Mesenchymal stem cell (in vitro differentiated cells and primary cell): Measurements from ENCODE around the gene NUDCD3.

Source experiments
- DNase-seq: peaks from one replicate; pipeline ENCODE4 v3.0.0-alpha.2; 2013
- H2AFZ ChIP-seq: one replicate; pipeline ENCODE4 v1.6.1; 2013; ENCODE audit warnings: low read depth, mild to moderate bottlenecking, control low read depth, inconsistent platforms, low read length, moderate library complexity
- H2AK5ac ChIP-seq: 2 replicates; pipeline ENCODE4 v1.6.1; 2013; ENCODE audit warnings: low read length, moderate library complexity, mild to moderate bottlenecking, inconsistent platforms; ENCODE audit not compliant: severe bottlenecking
- H2BK120ac ChIP-seq: one replicate; pipeline ENCODE4 v1.6.1; 2013; ENCODE audit warnings: low read depth, mild to moderate bottlenecking, inconsistent platforms, low read length, moderate library complexity
- H2BK12ac ChIP-seq, 2 experiments: one replicate each; pipeline ENCODE4 v1.6.1; 2013; ENCODE audit warnings: inconsistent platforms in 2 of 2, low read length in 2 of 2, mild to moderate bottlenecking in 2 of 2, moderate library complexity in 2 of 2, control low read depth in 1 of 2
- H2BK15ac ChIP-seq: one replicate; pipeline ENCODE4 v1.6.1; 2013; ENCODE audit warnings: mild to moderate bottlenecking, low read depth, inconsistent platforms; ENCODE audit not compliant: poor library complexity, severe bottlenecking
- H2BK5ac ChIP-seq: 2 replicates; pipeline ENCODE4 v1.6.1; 2013; ENCODE audit warnings: low read depth, mild to moderate bottlenecking, low read length, control low read depth, inconsistent platforms; ENCODE audit not compliant: poor library complexity, severe bottlenecking
- H3K14ac ChIP-seq, 2 experiments: one replicate each; pipeline ENCODE4 v1.6.1; 2013; ENCODE audit warnings: inconsistent platforms in 2 of 2, low read length in 2 of 2, control low read depth in 1 of 2, mild to moderate bottlenecking in 1 of 2, moderate library complexity in 1 of 2
- H3K18ac ChIP-seq, 2 experiments: one replicate each; pipeline ENCODE4 v1.6.1; 2013; ENCODE audit warnings: inconsistent platforms in 2 of 2, low read length in 2 of 2, control low read depth in 1 of 2, low read depth in 1 of 2, mild to moderate bottlenecking in 1 of 2
- H3K23ac ChIP-seq, 2 experiments: one replicate each; pipeline ENCODE4 v1.6.1; 2013; ENCODE audit warnings: inconsistent platforms in 2 of 2, low read length in 2 of 2, mild to moderate bottlenecking in 2 of 2, moderate library complexity in 2 of 2, control low read depth in 1 of 2
- H3K27ac ChIP-seq: 2 replicates; pipeline ENCODE4 v1.5.1; 2013; ENCODE audit warnings: mild to moderate bottlenecking, moderate library complexity, low read length, control low read depth, inconsistent platforms; ENCODE audit not compliant: poor library complexity, severe bottlenecking
- H3K27me3 ChIP-seq, 2 experiments: 2 replicates each; pipeline versions ENCODE4 v1.6.1 to v1.7.0; 2013; ENCODE audit warnings: low read length in 2 of 2, mild to moderate bottlenecking in 2 of 2, moderate library complexity in 2 of 2, control low read depth in 1 of 2, inconsistent platforms in 1 of 2; ENCODE audit not compliant: control insufficient read depth in 1 of 2, insufficient read depth in 1 of 2
- H3K36me3 ChIP-seq, 2 experiments: 2 replicates each; pipeline versions ENCODE4 v1.6.1 to v1.7.0; 2013; ENCODE audit warnings: low read length in 2 of 2, control low read depth in 1 of 2, inconsistent platforms in 1 of 2, low read depth in 1 of 2, mild to moderate bottlenecking in 1 of 2; ENCODE audit not compliant: insufficient read depth in 2 of 2, control insufficient read depth in 1 of 2
- H3K4ac ChIP-seq, 2 experiments: one replicate each; pipeline ENCODE4 v1.6.1; 2013; ENCODE audit warnings: inconsistent platforms in 2 of 2, low read length in 2 of 2, mild to moderate bottlenecking in 2 of 2, moderate library complexity in 2 of 2, control low read depth in 1 of 2, low read depth in 1 of 2
- H3K4me1 ChIP-seq: 2 replicates; pipeline ENCODE4 v1.6.1; 2013; ENCODE audit warnings: low read depth, low read length, control low read depth; ENCODE audit not compliant: control insufficient read depth, insufficient read depth
- H3K4me2 ChIP-seq: 2 replicates; pipeline ENCODE4 v1.6.1; 2013; ENCODE audit warnings: low read length, mild to moderate bottlenecking, inconsistent platforms; ENCODE audit not compliant: poor library complexity, severe bottlenecking
- H3K4me3 ChIP-seq, 2 experiments: 2 replicates each; pipeline versions ENCODE4 v1.5.1 to v1.7.0; 2013; ENCODE audit warnings: low read length in 2 of 2, mild to moderate bottlenecking in 2 of 2, control low read depth in 1 of 2, low read depth in 1 of 2; ENCODE audit not compliant: insufficient read depth in 1 of 2
- H3K79me1 ChIP-seq: replicated peaks from 2 replicates; pipeline ENCODE4 v1.6.1; 2013; ENCODE audit warnings: mild to moderate bottlenecking, control low read depth, low read length, inconsistent platforms; ENCODE audit not compliant: poor library complexity, severe bottlenecking
- H3K9ac ChIP-seq: 2 replicates; pipeline ENCODE4 v1.7.0; 2013; ENCODE audit warnings: mild to moderate bottlenecking, low read length, moderate library complexity
- H3K9me3 ChIP-seq: 2 replicates; pipeline ENCODE4 v1.7.0; 2013; ENCODE audit warnings: mild to moderate bottlenecking, low read length; ENCODE audit not compliant: control insufficient read depth
- H4K8ac ChIP-seq: one replicate; pipeline ENCODE4 v1.6.1; 2013; ENCODE audit warnings: inconsistent platforms, mild to moderate bottlenecking, low read length, moderate library complexity
- H4K91ac ChIP-seq: one replicate; pipeline ENCODE4 v1.6.1; 2013; ENCODE audit warnings: mild to moderate bottlenecking, low read length, inconsistent platforms
- WGBS: methylation state at CpG from one replicate; pipeline ENCODE4 v1.1.7; 2013; ENCODE audit warnings: mixed read lengths; 5-methylcytosine and 5-hydroxymethylcytosine counted together

The NUDCD3 gene

DNA sequence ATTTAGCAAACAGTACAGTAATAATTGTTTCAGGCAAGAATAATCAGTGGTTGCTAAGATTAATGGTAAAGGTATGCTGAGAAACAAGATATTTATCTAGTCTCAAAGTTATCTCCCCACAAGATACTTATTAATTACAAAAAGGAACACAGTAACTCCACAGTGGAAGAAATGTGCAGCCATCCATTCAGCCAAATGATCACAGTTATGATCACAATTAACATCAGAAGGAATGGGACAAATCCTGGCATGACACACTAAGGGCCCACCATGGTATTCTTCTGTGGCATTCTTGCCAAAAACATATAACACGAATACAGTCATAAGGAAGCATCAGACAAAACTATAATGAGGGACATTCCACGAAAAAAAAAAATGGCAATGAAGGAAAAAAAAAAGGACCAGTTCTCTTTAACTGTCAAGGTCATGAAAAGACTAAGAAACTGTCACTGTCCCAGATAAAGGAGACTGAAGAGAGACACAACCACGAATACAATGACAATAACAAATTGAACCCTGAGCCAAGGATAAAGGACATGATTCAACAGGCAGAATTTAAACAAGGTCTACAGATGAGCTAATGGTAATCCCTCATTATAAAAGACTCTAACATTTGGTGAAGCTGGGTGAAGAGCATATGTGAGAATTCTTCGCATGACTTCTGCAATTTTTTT is 20.9 kb downstream of the NUDCD3 start:
- H2AK5ac ChIP-seq = no peak overlapping the region
- peaks cover 28% of the 10 kb centered on the region for H3K4me1 ChIP-seq
- peak overlapping the region; percentile 9 for H3K9ac ChIP-seq
- no peak overlapping the region for H2BK120ac ChIP-seq
- no peaks in the 10 kb centered on the region for H3K27me3 ChIP-seq
- no peak overlapping the region for H2BK12ac ChIP-seq
- H3K18ac ChIP-seq = peak overlapping the region in 1 of 2 experiments; percentile 55
- H3K9me3 ChIP-seq = no peaks in the 10 kb centered on the region
- peaks cover 11 to 32% of the 10 kb centered on the region in 2 experiments for H3K36me3 ChIP-seq
- H2BK15ac ChIP-seq = no peak overlapping the region
- H3K4me3 ChIP-seq = no peak overlapping the region
- no peak overlapping the region for H4K8ac ChIP-seq
- H3K4ac ChIP-seq = no peak overlapping the region
- H3K14ac ChIP-seq = no peak overlapping the region
- H3K79me1 ChIP-seq = peaks cover 9% of the 10 kb centered on the region
- peak overlapping the region; percentile 49 for H2BK5ac ChIP-seq
- H3K4me2 ChIP-seq = no peak overlapping the region
- no peak overlapping the region for H3K23ac ChIP-seq
- WGBS = 90% methylated on average over 2 of the region's 4 CpGs
- H3K27ac ChIP-seq = peak overlapping the region; percentile 98
- H4K91ac ChIP-seq = no peak overlapping the region
- DNase-seq = peak; percentile 54
- H2AFZ ChIP-seq = no peak overlapping the region

DNA sequence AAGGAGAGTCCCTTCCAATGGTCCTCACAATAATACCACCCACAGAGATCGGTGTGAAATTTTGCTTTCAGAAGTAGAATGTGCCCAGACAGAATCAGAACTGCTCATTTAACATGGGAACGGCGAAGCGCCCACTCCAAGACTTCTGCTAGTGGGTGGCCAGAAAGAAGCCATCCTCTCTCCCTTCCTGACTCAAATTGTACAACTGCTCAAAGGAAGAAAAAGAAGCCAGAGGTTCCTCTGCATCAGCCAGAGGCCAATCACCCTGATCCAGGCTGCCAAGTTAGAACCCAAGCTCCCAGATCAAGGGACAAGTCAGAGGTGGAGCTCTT is 23.3 kb downstream of the NUDCD3 start:
- Histone ChIP-seq H3K27ac (peak overlapping the region; percentile 10), H2BK15ac (no peak overlapping the region), H2AFZ (no peak overlapping the region), H4K8ac (no peak overlapping the region), H4K91ac (no peak overlapping the region), H2BK12ac (no peak overlapping the region), H3K4me2 (no peak overlapping the region), H2BK5ac (no peak overlapping the region), H3K18ac (no peak overlapping the region), H2AK5ac (peak overlapping the region; percentile 100), H3K4me3 (no peak overlapping the region), H3K79me1 (peaks cover 13% of the 10 kb centered on the region), H3K4ac (no peak overlapping the region), H3K23ac (no peak overlapping the region), H3K36me3 (peaks cover 15 to 37% of the 10 kb centered on the region in 2 experiments), H3K14ac (no peak overlapping the region), H2BK120ac (no peak overlapping the region), H3K4me1 (peaks cover 32% of the 10 kb centered on the region), H3K27me3 (no peaks in the 10 kb centered on the region), H3K9ac (no peak overlapping the region), H3K9me3 (no peaks in the 10 kb centered on the region)
- 98% methylated on average over 4 of the region's 4 CpGs for WGBS
- DNase-seq = no peak

DNA sequence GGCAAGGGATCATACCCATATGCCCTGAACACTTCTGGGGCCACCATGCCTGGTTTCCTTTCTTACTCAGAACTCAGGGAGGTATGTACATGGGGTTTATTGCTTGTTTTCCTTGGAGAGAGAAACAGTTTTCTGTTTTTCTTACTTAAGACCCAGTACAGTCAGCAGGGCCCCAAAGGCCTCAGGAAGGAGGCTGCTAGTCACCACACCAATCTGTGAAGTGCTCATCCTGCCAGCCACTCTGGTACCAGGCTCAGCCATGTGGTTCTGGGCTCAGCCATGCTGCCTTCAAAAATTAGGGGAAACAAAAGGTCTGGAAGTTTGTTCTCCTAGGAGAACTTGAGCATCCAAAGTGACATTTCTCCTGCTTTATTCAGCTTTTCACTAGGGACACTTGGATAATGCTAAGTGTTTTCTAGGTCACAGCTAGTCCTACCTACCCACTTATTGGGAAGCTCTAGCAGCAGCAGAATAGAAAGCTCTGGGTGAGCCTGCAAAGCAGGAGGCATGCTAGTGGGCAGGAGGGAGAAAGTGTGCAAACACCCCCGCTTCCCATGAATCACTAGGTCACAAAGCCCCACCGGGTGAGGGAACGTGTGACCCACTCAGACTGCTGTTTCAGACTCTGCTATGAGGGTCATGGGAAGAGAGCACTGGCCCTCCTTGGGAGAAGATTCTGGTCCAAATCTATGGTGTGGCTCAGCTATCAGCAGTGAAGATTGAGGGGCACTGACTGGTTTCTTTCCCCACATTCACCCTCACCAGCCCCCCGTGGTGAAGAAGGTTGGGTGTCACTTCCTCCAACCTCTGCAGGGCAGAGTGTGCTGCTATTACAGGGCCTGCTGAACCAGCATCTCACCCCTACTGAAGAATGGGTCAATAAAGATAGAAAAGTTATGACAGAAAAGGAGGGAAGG is 23.9 kb downstream of the NUDCD3 start:
- no peaks in the 10 kb centered on the region for H3K9me3 ChIP-seq
- WGBS = 95% methylated on average over 4 of the region's 4 CpGs
- no peak overlapping the region for H3K14ac ChIP-seq
- H3K27ac ChIP-seq = peak overlapping the region; percentile 73
- H4K8ac ChIP-seq = peak overlapping the region; percentile 61
- peak overlapping the region; percentile 26 for H2BK5ac ChIP-seq
- peaks cover 32% of the 10 kb centered on the region for H3K4me1 ChIP-seq
- H3K4ac ChIP-seq = peak overlapping the region in 1 of 2 experiments; percentile 60
- H3K27me3 ChIP-seq = no peaks in the 10 kb centered on the region
- no peak overlapping the region for H2BK120ac ChIP-seq
- H3K79me1 ChIP-seq = peaks cover 11% of the 10 kb centered on the region
- H4K91ac ChIP-seq = peak overlapping the region; percentile 34
- H3K4me3 ChIP-seq = no peak overlapping the region
- H2AFZ ChIP-seq = no peak overlapping the region
- peaks cover 14 to 33% of the 10 kb centered on the region in 2 experiments for H3K36me3 ChIP-seq
- no peak overlapping the region for H3K23ac ChIP-seq
- no peak overlapping the region for H2BK15ac ChIP-seq
- peak; percentile 25 for DNase-seq
- H2AK5ac ChIP-seq = peak overlapping the region; percentile 100
- no peak overlapping the region for H3K4me2 ChIP-seq
- H3K18ac ChIP-seq = peak overlapping the region in 1 of 2 experiments; percentile 9
- no peak overlapping the region for H2BK12ac ChIP-seq
- peak overlapping the region; percentile 48 for H3K9ac ChIP-seq

DNA sequence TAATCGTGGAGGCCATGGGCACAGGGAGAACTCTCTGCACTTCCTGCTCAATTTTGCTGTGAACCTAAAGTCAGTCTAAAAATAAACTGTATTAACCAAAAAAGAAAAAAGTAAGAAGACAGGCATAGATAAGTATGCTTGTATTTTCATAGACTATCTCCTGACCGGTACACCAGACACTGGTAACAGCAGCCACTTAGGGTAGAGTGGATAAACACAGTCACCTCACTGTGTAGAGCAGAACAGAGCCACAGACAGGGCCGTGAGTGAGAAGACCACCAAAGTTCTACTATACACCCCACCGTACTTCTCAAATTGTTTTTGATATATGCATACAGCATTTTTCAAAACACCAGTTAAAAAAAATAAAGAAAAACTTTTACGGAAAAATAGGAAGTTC is 25.0 kb downstream of the NUDCD3 start:
- Histone ChIP-seq H3K27me3 (no peaks in the 10 kb centered on the region), H2BK5ac (no peak overlapping the region), H3K4ac (no peak overlapping the region), H3K9me3 (no peaks in the 10 kb centered on the region), H3K14ac (no peak overlapping the region), H3K23ac (no peak overlapping the region), H3K36me3 (peaks cover 14 to 24% of the 10 kb centered on the region in 2 experiments), H3K4me3 (no peak overlapping the region), H2BK120ac (no peak overlapping the region), H3K18ac (no peak overlapping the region), H4K8ac (no peak overlapping the region), H3K79me1 (peaks cover 13% of the 10 kb centered on the region), H3K9ac (peak overlapping the region; percentile 29), H2BK15ac (no peak overlapping the region), H3K27ac (peak overlapping the region; percentile 1), H3K4me2 (no peak overlapping the region), H2AK5ac (peak overlapping the region; percentile 96), H3K4me1 (peaks cover 33% of the 10 kb centered on the region), H2BK12ac (no peak overlapping the region), H2AFZ (no peak overlapping the region), H4K91ac (no peak overlapping the region)
- no peak for DNase-seq
- WGBS = 84% methylated on average over 2 of the region's 5 CpGs
